H1 (cell line): ENCODE data around the gene SELENOO. TPM values are rescaled to one million over a fixed set of nuclear protein-coding genes. Genes with fewer than 3 reads are reported as not detected.
A peak's percentile ranks its signal among the peaks of the same experiment; 100 is the strongest.

Source experiments
- CTCF ChIA-PET: fragments of 300-600 bp; sonication (Branson Sonifier 250); formaldehyde crosslinking; loops from one replicate; lab custom pipeline; 2021; ENCODE audit not compliant: partially characterized antibody; lab: Charles Lee
- POLR2A ChIA-PET: fragments of 300-600 bp; sonication (Branson Sonifier 250); formaldehyde crosslinking; loops from one replicate; lab custom pipeline; 2021; ENCODE audit warnings: inconsistent platforms; ENCODE audit not compliant: partially characterized antibody; lab: Charles Lee
- DNase-seq, 2 experiments: peaks; one replicate each; pipeline versions ENCODE4 v3.0.0 to v3.0.0-alpha.2; 2010 to 2022; ENCODE audit warnings: low spot score in 2 of 2, low read depth in 1 of 2, mixed read lengths in 1 of 2
- FAIRE-seq: peaks from 2 replicates; lab custom pipeline; 2011; peaks lifted over from hg19 to GRCh38; lab: Jason Lieb, UNC
- H2AFZ ChIP-seq: 2 replicates; pipeline ENCODE4 v1.8.1; 2012; ENCODE audit warnings: low read length, inconsistent platforms
- H2AK5ac ChIP-seq: 2 replicates; pipeline ENCODE4 v1.6.1; 2013; ENCODE audit warnings: low read depth, low read length
- H2BK120ac ChIP-seq: replicated peaks from 2 replicates; pipeline ENCODE3; 2013; ENCODE audit warnings: low read depth, low read length, inconsistent platforms
- H2BK12ac ChIP-seq: 2 replicates; pipeline ENCODE4 v1.6.1; 2013; ENCODE audit warnings: low read depth, low read length
- H2BK15ac ChIP-seq: 2 replicates; pipeline ENCODE4 v1.6.1; 2013; ENCODE audit warnings: low read length
- H2BK20ac ChIP-seq: 2 replicates; pipeline ENCODE4 v1.6.1; 2013; ENCODE audit warnings: low read length
- H2BK5ac ChIP-seq: 2 replicates; pipeline ENCODE4 v1.6.1; 2013; ENCODE audit warnings: low read depth, low read length
- H3K14ac ChIP-seq: 2 replicates; pipeline ENCODE4 v1.6.1; 2013; ENCODE audit warnings: inconsistent platforms; ENCODE audit not compliant: insufficient read length
- H3K18ac ChIP-seq: 2 replicates; pipeline ENCODE4 v1.6.1; 2013; ENCODE audit warnings: low read length; ENCODE audit errors: extremely low read depth
- H3K23ac ChIP-seq: 2 replicates; pipeline ENCODE4 v1.6.1; 2013; ENCODE audit warnings: inconsistent platforms; ENCODE audit not compliant: insufficient read length
- H3K23me2 ChIP-seq: 2 replicates; pipeline ENCODE4 v1.6.1; 2013; ENCODE audit warnings: low read depth, low read length
- H3K27ac ChIP-seq: 2 replicates; pipeline ENCODE4 v1.6.1; 2011; ENCODE audit warnings: low read depth, low read length, inconsistent platforms
- H3K27me3 ChIP-seq, 4 experiments: replicated peaks in 1 of 4; 1 replicate in 1 of 4; 2 replicates in 3 of 4; pipeline versions ENCODE4 v1.6.1 to v1.8.1; 2011 to 2013; ENCODE audit warnings: low read length in 3 of 4, mild to moderate bottlenecking in 3 of 4, inconsistent platforms in 2 of 4, mixed read lengths in 2 of 4, moderate library complexity in 1 of 4; ENCODE audit not compliant: control insufficient read depth in 3 of 4, insufficient read depth in 3 of 4; ENCODE audit errors: extremely low read depth in 1 of 4
- H3K36me3 ChIP-seq, 4 experiments: 2 replicates each; pipeline versions ENCODE4 v1.6.1 to v1.8.1; 2011 to 2013; ENCODE audit warnings: mild to moderate bottlenecking in 4 of 4, low read length in 3 of 4, moderate library complexity in 2 of 4, control low read depth in 1 of 4, inconsistent platforms in 1 of 4; ENCODE audit not compliant: insufficient read depth in 4 of 4, control insufficient read depth in 2 of 4
- H3K4ac ChIP-seq: replicated peaks from 2 replicates; pipeline ENCODE3; 2013; ENCODE audit warnings: low read length, low read depth, mixed read lengths, inconsistent platforms; ENCODE audit not compliant: insufficient read length
- H3K4me1 ChIP-seq, 4 experiments: replicated peaks in 1 of 4; 1 replicate in 1 of 4; 2 replicates in 3 of 4; pipeline versions ENCODE4 v1.6.1 to v1.8.1; 2011 to 2013; ENCODE audit warnings: low read length in 3 of 4, inconsistent platforms in 2 of 4, mixed read lengths in 1 of 4; ENCODE audit not compliant: insufficient read depth in 4 of 4, control insufficient read depth in 3 of 4
- H3K4me2 ChIP-seq, 2 experiments: 2 replicates each; pipeline versions ENCODE4 v1.6.1 to v1.8.1; 2011 to 2013; ENCODE audit warnings: low read depth in 2 of 2, low read length in 2 of 2, control low read depth in 1 of 2, inconsistent platforms in 1 of 2, mild to moderate bottlenecking in 1 of 2; ENCODE audit not compliant: insufficient read depth in 1 of 2
- H3K4me3 ChIP-seq, 4 experiments: fragments of 200-600, 300-600 bp in 1 of 4; sonication (generic), shearing (Covaris generic), sonication (Bioruptor Twin) in 1 of 4; 2 replicates each; pipeline versions ENCODE4 v1.5.1 to v1.8.1; 2011 to 2016; ENCODE audit warnings: low read length in 4 of 4, low read depth in 3 of 4, control low read depth in 2 of 4, inconsistent platforms in 2 of 4, mild to moderate bottlenecking in 2 of 4, mixed read lengths in 1 of 4, moderate library complexity in 1 of 4; ENCODE audit not compliant: insufficient read depth in 2 of 4; ENCODE audit errors: extremely low read depth in 1 of 4
- H3K56ac ChIP-seq: replicated peaks from 2 replicates; pipeline ENCODE3; 2013; ENCODE audit warnings: low read depth, mild to moderate bottlenecking, mixed read lengths, low read length, inconsistent platforms; ENCODE audit not compliant: insufficient read length
- H3K79me1 ChIP-seq: 2 replicates; pipeline ENCODE4 v1.6.1; 2013; ENCODE audit warnings: low read depth, low read length, control low read depth
- H3K79me2 ChIP-seq, 2 experiments: 2 replicates each; pipeline versions ENCODE4 v1.6.1 to v1.8.1; 2012 to 2013; ENCODE audit warnings: low read length in 2 of 2, mild to moderate bottlenecking in 2 of 2, inconsistent platforms in 1 of 2; ENCODE audit not compliant: insufficient read depth in 2 of 2, control insufficient read depth in 1 of 2
- H3K9ac ChIP-seq, 4 experiments: replicated peaks in 1 of 4; 1 replicate in 1 of 4; 2 replicates in 3 of 4; pipeline versions ENCODE4 v1.6.1 to v1.8.1; 2011 to 2013; ENCODE audit warnings: low read depth in 3 of 4, low read length in 3 of 4, control low read depth in 2 of 4, mild to moderate bottlenecking in 2 of 4, moderate library complexity in 2 of 4, inconsistent platforms in 1 of 4; ENCODE audit errors: extremely low read depth in 1 of 4
- H3K9me3 ChIP-seq, 2 experiments: 2 replicates each; pipeline versions ENCODE4 v1.6.1 to v1.8.1; 2012 to 2013; ENCODE audit warnings: mild to moderate bottlenecking in 2 of 2, moderate library complexity in 2 of 2, control low read depth in 1 of 2, inconsistent platforms in 1 of 2, low read depth in 1 of 2, low read length in 1 of 2, mixed read lengths in 1 of 2; ENCODE audit not compliant: insufficient read depth in 2 of 2
- H4K20me1 ChIP-seq, 2 experiments: replicated peaks in 1 of 2; 2 replicates each; pipeline versions ENCODE3 to v1.8.1; 2011 to 2013; ENCODE audit warnings: inconsistent platforms in 2 of 2, low read length in 2 of 2, mild to moderate bottlenecking in 1 of 2; ENCODE audit not compliant: insufficient read depth in 2 of 2, control insufficient read depth in 1 of 2
- H4K5ac ChIP-seq: 2 replicates; pipeline ENCODE4 v1.6.1; 2013; ENCODE audit warnings: low read length, low read depth, mixed read lengths, inconsistent platforms; ENCODE audit not compliant: insufficient read length
- H4K8ac ChIP-seq: 2 replicates; pipeline ENCODE4 v1.8.0; 2013; ENCODE audit warnings: mild to moderate bottlenecking, moderate library complexity, low read length, inconsistent platforms; ENCODE audit not compliant: insufficient read depth; ENCODE audit errors: extremely low read depth
- H4K91ac ChIP-seq: replicated peaks from 2 replicates; pipeline ENCODE3; 2013; ENCODE audit warnings: low read length, mixed read lengths, inconsistent platforms; ENCODE audit not compliant: insufficient read length
- CBX8 ChIP-seq: fragments of 300-800, 300-1000 bp; sonication (generic); IDR thresholded peaks from 2 replicates; pipeline ENCODE4 v1.7.1; 2016; ENCODE audit warnings: low read depth, low read length, borderline replicate concordance
- CTBP2 ChIP-seq: IDR thresholded peaks from 2 replicates; pipeline ENCODE4 v1.7.0; 2011; ENCODE audit warnings: borderline replicate concordance, mild to moderate bottlenecking, moderate library complexity, mixed read lengths, low read length; ENCODE audit not compliant: insufficient read depth, insufficient read length
- E2F6 ChIP-seq: IDR thresholded peaks from 2 replicates; pipeline ENCODE4 v1.6.1; 2012; ENCODE audit warnings: inconsistent platforms
- HDAC6 ChIP-seq: IDR thresholded peaks from one replicate; pipeline ENCODE4 v1.7.1; 2012; ENCODE audit warnings: low read depth, mild to moderate bottlenecking, inconsistent platforms, low read length, moderate library complexity
- JUND ChIP-seq: IDR thresholded peaks from 2 replicates; pipeline ENCODE4 v1.6.1; 2011; ENCODE audit warnings: mild to moderate bottlenecking, improper control_type of control experiment, low read length
- MAFK ChIP-seq: IDR thresholded peaks from 2 replicates; pipeline ENCODE4 v1.6.1; 2012; ENCODE audit warnings: low read depth, mild to moderate bottlenecking, improper control_type of control experiment, low read length
- NRF1 ChIP-seq: IDR thresholded peaks from 2 replicates; pipeline ENCODE4 v1.6.1; 2011; ENCODE audit warnings: mild to moderate bottlenecking, low read depth, low read length, improper control_type of control experiment
- RFX5 ChIP-seq: IDR thresholded peaks from 2 replicates; pipeline ENCODE4 v1.6.1; 2011; ENCODE audit warnings: low read depth, low read length, improper control_type of control experiment, borderline replicate concordance
- SIRT6 ChIP-seq: IDR thresholded peaks from one replicate; pipeline ENCODE4 v1.7.1; 2012; ENCODE audit warnings: low read length, inconsistent platforms
- SUZ12 ChIP-seq: fragments of 200-600 bp; sonication (generic); IDR thresholded peaks from 2 replicates; pipeline ENCODE4 v1.6.1; 2012; ENCODE audit warnings: mild to moderate bottlenecking, inconsistent platforms, low read length, moderate library complexity, mixed read lengths
- ZNF274 ChIP-seq: IDR thresholded peaks from 2 replicates; pipeline ENCODE4 v1.7.0; 2012; ENCODE audit warnings: low read length, borderline replicate concordance; ENCODE audit errors: extremely low read depth
- WGBS, 2 experiments: shearing (Covaris generic) in 1 of 2; methylation state at CpG; one replicate each; pipeline versions ENCODE4 v1.1.6 to v1.1.7; 2013 to 2015; ENCODE audit warnings: low lambda C conversion rate in 2 of 2, mixed read lengths in 2 of 2, inconsistent platforms in 1 of 2, low coverage in 1 of 2, missing lambda C conversion rate in 1 of 2; ENCODE audit not compliant: insufficient replicate concordance in 2 of 2, insufficient coverage in 1 of 2, insufficient read length in 1 of 2; ENCODE audit errors: extremely low coverage in 1 of 2, missing lambda C conversion rate in 1 of 2; 5-methylcytosine and 5-hydroxymethylcytosine counted together
- polyA plus RNA-seq, 7 experiments: library from polyadenylated mRNA; depleted of rRNA in 3 of 7; stranded (reverse) in 5 of 7; unstranded in 2 of 7; fragments of >200 nt in 5 of 7; fragments of 200-250 nt in 2 of 7; gene quantifications; 1 replicate in 5 of 7; 2 replicates in 1 of 7; 4 replicates in 1 of 7; pipeline versions ENCODE4 v1.2.1 to v1.2.3, GENCODE V29; 2011 to 2013; ENCODE audit warnings: missing spikeins in 2 of 7, mixed read lengths in 2 of 7
- total RNA-seq: library from RNA; stranded (reverse); fragmentation: NEBNext Ultra II Directional; extraction: Animal tissue kit (Norgen Biotek cat#: 25700); gene quantifications from 2 replicates; pipeline ENCODE4 v1.2.1, GENCODE V29; 2021

SELENOO gene
- total and polyA plus RNA-seq, 2 of the 8 experiments (the other 6 are each of a cell fraction or from before 2014, with no cell fraction given), result 18.6 to 25.1 TPM

- H3K14ac ChIP-seq, result no peak overlapping the region
- no peak overlapping the region for H2AK5ac ChIP-seq
- no peak for FAIRE-seq
- H3K9ac ChIP-seq, result peak overlapping the region in 2 of 4 experiments; percentile 20 to 38; a peak in 1 of 7 replicates
- H2BK20ac ChIP-seq, result no peak overlapping the region
- no peak overlapping the region for H2BK5ac ChIP-seq
- H2BK12ac ChIP-seq, result 0 out of 2 replicates have a peak overlapping the region, but pooled peaks have one; percentile 9
- no peak overlapping the region for H2AFZ ChIP-seq
- H4K8ac ChIP-seq, result peak overlapping the region; percentile 57
- WGBS, 2 experiments, result 91% methylated on average over 23 of the region's 29 CpGs; no CpG with 5 or more reads in 1 of the 2 experiments
- H3K23me2 ChIP-seq, result peaks cover 24% of the 10 kb centered on the region
- no peak overlapping the region for H4K91ac ChIP-seq
- H4K5ac ChIP-seq, result no peak overlapping the region
- H3K4me1 ChIP-seq, result peaks cover 0 to 26% (median 20%) of the 10 kb centered on the region in 4 experiments; a peak in 6 of 7 replicates
- H3K23ac ChIP-seq, result no peak overlapping the region
- no peak overlapping the region for H3K4me3 ChIP-seq
- H3K27me3 ChIP-seq, result no peaks in the 10 kb centered on the region
- peaks cover 4 to 12% of the 10 kb centered on the region in 2 experiments; a peak in 3 of 4 replicates for H3K79me2 ChIP-seq
- no peak overlapping the region for H3K4ac ChIP-seq
- H2BK120ac ChIP-seq, result no peak overlapping the region
- no peak overlapping the region for H3K56ac ChIP-seq
- H3K18ac ChIP-seq, result no peak overlapping the region
- CTCF ChIA-PET, result interaction anchor here (0.6 to 1.6 kb wide), 9 partner anchors 7 to 277 kb away, joined by 3 to 4 read pairs (median 3); partner anchors contain the start of gene SCO2
- H3K4me2 ChIP-seq, result peak overlapping the region in 1 of 2 experiments; percentile 28; a peak in 1 of 4 replicates
- no peak for DNase-seq
- TF ChIP-seq CTBP2 (no peak), SIRT6 (no peak), E2F6 (no peak), HDAC6 (no peak), ZNF274 (no peak), JUND (no peak), RFX5 (no peak), SUZ12 (no peak), CBX8 (no peak), NRF1 (no peak), MAFK (no peak)
- peaks cover 13% of the 10 kb centered on the region for H3K79me1 ChIP-seq
- peaks cover 2 to 23% of the 10 kb centered on the region in 2 experiments for H4K20me1 ChIP-seq
- no peaks in the 10 kb centered on the region for H3K9me3 ChIP-seq
- H2BK15ac ChIP-seq, result no peak overlapping the region
- no peak overlapping the region for H3K27ac ChIP-seq
- no peaks in the 10 kb centered on the region for H3K36me3 ChIP-seq
- POLR2A ChIA-PET, result interaction anchor here (0.6 to 2.6 kb wide), 6 partner anchors 13 to 495 kb away, joined by 3 to 7 read pairs (median 4); partner anchors contain the start of genes MAPK12 and MLC1
Measured at GRCh38 chr22:50248196-50249081, 47.6 kb downstream of the SELENOO start.
